ENCODE results near the gene THAP9. TPM values are rescaled to one million over a fixed set of nuclear protein-coding genes. Genes with fewer than 3 reads are reported as not detected.
A peak's percentile ranks its signal among the peaks of the same experiment; 100 is the strongest.
"Not testable (repeated sequence)": the region's sequence is repeated elsewhere in the genome, so short reads cannot be mapped to it uniquely, and the experiment has no call there.

Gene THAP9
- 1 to 10 TPM; 1.7 to 3.0 TPM for total RNA-seq

- DNase-seq (ENCODE audit: low spot score): peak; percentile 99
- Mint-ChIP-seq H3K27me3 (no peaks in the 10 kb centered on the region), H3K36me3 (peaks cover 8% of the 10 kb centered on the region), H3K9me3 (no peaks in the 10 kb centered on the region), H3K4me1 (ENCODE audit: low read depth in 2 of 2) (peaks cover 16 to 25% of the 10 kb centered on the region in 2 donors), H3K27ac (no peak within 1 kb of the TSS), H3K4me3 (no peak within 1 kb of the TSS)
- ATAC-seq: peak; percentile 96 to 97
These were observed at the start of gene THAP9 for GRCh38 chr4:82900411-82901182. THAP9 (plus strand) TSS chr4:82900735; CDS start chr4:82900803, 68 bp downstream.

- Mint-ChIP-seq H3K4me1 (ENCODE audit: low read depth in 2 of 2) (peaks cover 0 to 4% of the 10 kb centered on the region in 2 donors), H3K27me3 (no peaks in the 10 kb centered on the region), H3K4me3 (no peak overlapping the region), H3K9me3 (no peaks in the 10 kb centered on the region), H3K36me3 (peaks cover 41% of the 10 kb centered on the region), H3K27ac (no peak overlapping the region)
- no peak for DNase-seq (ENCODE audit: low spot score)
- no peak for ATAC-seq
These were observed 49.2 kb upstream of the THAP9 start for GRCh38 chr4:82851318-82851717.

- H3K4me1 Mint-ChIP-seq (ENCODE audit: low read depth in 2 of 2): peaks cover 0 to 4% of the 10 kb centered on the region in 2 donors
- no peaks in the 10 kb centered on the region for H3K27me3 Mint-ChIP-seq
- no peak overlapping the region for H3K4me3 Mint-ChIP-seq
- no peak overlapping the region for H3K27ac Mint-ChIP-seq
- peaks cover 41% of the 10 kb centered on the region for H3K36me3 Mint-ChIP-seq
- H3K9me3 Mint-ChIP-seq: no peaks in the 10 kb centered on the region
- DNase-seq (ENCODE audit: low spot score) (no peak), ATAC-seq (no peak)
These were observed 48.4 kb upstream of the THAP9 start for GRCh38 chr4:82851885-82852750.

GRCh38 chr4:82852751-82853285 is 47.7 kb upstream of the THAP9 start:
- H3K4me1 Mint-ChIP-seq (ENCODE audit: low read depth in 2 of 2): peaks cover 0 to 4% of the 10 kb centered on the region in 2 donors
- H3K27ac Mint-ChIP-seq: no peak overlapping the region
- peaks cover 41% of the 10 kb centered on the region for H3K36me3 Mint-ChIP-seq
- ATAC-seq (no peak), DNase-seq (ENCODE audit: low spot score) (no peak)
- no peak overlapping the region for H3K4me3 Mint-ChIP-seq
- no peaks in the 10 kb centered on the region for H3K27me3 Mint-ChIP-seq
- H3K9me3 Mint-ChIP-seq: no peaks in the 10 kb centered on the region

GRCh38 chr4:82860487-82860886 is 40.0 kb upstream of the THAP9 start:
- H3K36me3 Mint-ChIP-seq: peaks cover 18% of the 10 kb centered on the region
- H3K27me3 Mint-ChIP-seq, H3K27ac Mint-ChIP-seq: not testable (repeated sequence)

GRCh38 chr4:82861529-82861928 is 39.0 kb upstream of the THAP9 start:
- no peaks in the 10 kb centered on the region for H3K27me3 Mint-ChIP-seq
- no peak overlapping the region for H3K4me3 Mint-ChIP-seq
- peaks cover 22 to 32% of the 10 kb centered on the region in 2 donors for H3K4me1 Mint-ChIP-seq (ENCODE audit: low read depth in 2 of 2)
- H3K9me3 Mint-ChIP-seq: no peaks in the 10 kb centered on the region
- DNase-seq (ENCODE audit: low spot score) (no peak), ATAC-seq (no peak)
- peaks cover 24% of the 10 kb centered on the region for H3K36me3 Mint-ChIP-seq
- peak overlapping the region in 1 of 2 donors; percentile 37 for H3K27ac Mint-ChIP-seq

More at GRCh38 chr4:82860487-82860886, 40.0 kb upstream of the THAP9 start:
- not testable (repeated sequence) for H3K9me3 Mint-ChIP-seq; DNase-seq (ENCODE audit: low spot score); ATAC-seq; H3K4me3 Mint-ChIP-seq
- H3K4me1 Mint-ChIP-seq (ENCODE audit: low read depth in 2 of 2): peaks cover 13 to 22% of the 10 kb centered on the region in 2 donors

- DNase-seq (ENCODE audit: low spot score): no peak
- no peaks in the 10 kb centered on the region for H3K9me3 Mint-ChIP-seq
- H3K27me3 Mint-ChIP-seq: no peaks in the 10 kb centered on the region
- ATAC-seq: peak; percentile 48 to 78
- H3K27ac Mint-ChIP-seq: peak overlapping the region; percentile 85 to 86
- H3K4me1 Mint-ChIP-seq (ENCODE audit: low read depth in 2 of 2): peaks cover 25 to 40% of the 10 kb centered on the region in 2 donors
- H3K4me3 Mint-ChIP-seq: peak overlapping the region; percentile 83
- peaks cover 31% of the 10 kb centered on the region for H3K36me3 Mint-ChIP-seq
These were observed 36.1 kb upstream of the THAP9 start for GRCh38 chr4:82864336-82864979.

- ATAC-seq (peak; percentile 84 to 85), DNase-seq (ENCODE audit: low spot score) (no peak)
- Mint-ChIP-seq H3K4me3 (peak overlapping the region; percentile 83), H3K9me3 (no peaks in the 10 kb centered on the region), H3K36me3 (peaks cover 36% of the 10 kb centered on the region), H3K4me1 (ENCODE audit: low read depth in 2 of 2) (peaks cover 25 to 40% of the 10 kb centered on the region in 2 donors), H3K27me3 (no peaks in the 10 kb centered on the region), H3K27ac (peak overlapping the region; percentile 85 to 86)
These were observed 34.9 kb upstream of the THAP9 start for GRCh38 chr4:82865592-82865991.

- Mint-ChIP-seq H3K4me3 (peak overlapping the region; percentile 83), H3K4me1 (ENCODE audit: low read depth in 2 of 2) (peaks cover 25 to 40% of the 10 kb centered on the region in 2 donors), H3K27ac (peak overlapping the region; percentile 85 to 86), H3K36me3 (peaks cover 36% of the 10 kb centered on the region)
- not testable (repeated sequence) for DNase-seq (ENCODE audit: low spot score); ATAC-seq; H3K9me3 Mint-ChIP-seq; H3K27me3 Mint-ChIP-seq
These were observed 34.5 kb upstream of the THAP9 start for GRCh38 chr4:82866033-82866432.

GRCh38 chr4:82866706-82867385 is 33.7 kb upstream of the THAP9 start:
- Mint-ChIP-seq H3K27ac (peak overlapping the region; percentile 85 to 86), H3K27me3 (no peaks in the 10 kb centered on the region), H3K36me3 (peaks cover 30% of the 10 kb centered on the region), H3K4me3 (no peak overlapping the region), H3K4me1 (ENCODE audit: low read depth in 2 of 2) (peaks cover 25 to 35% of the 10 kb centered on the region in 2 donors), H3K9me3 (no peaks in the 10 kb centered on the region)
- ATAC-seq (no peak), DNase-seq (ENCODE audit: low spot score) (no peak)

GRCh38 chr4:82868572-82868971 is 32.0 kb upstream of the THAP9 start:
- H3K9me3 Mint-ChIP-seq: no peaks in the 10 kb centered on the region
- peaks cover 25 to 35% of the 10 kb centered on the region in 2 donors for H3K4me1 Mint-ChIP-seq (ENCODE audit: low read depth in 2 of 2)
- no peak overlapping the region for H3K4me3 Mint-ChIP-seq
- peaks cover 30% of the 10 kb centered on the region for H3K36me3 Mint-ChIP-seq
- DNase-seq (ENCODE audit: low spot score) (no peak), ATAC-seq (no peak)
- no peak overlapping the region for H3K27ac Mint-ChIP-seq
- H3K27me3 Mint-ChIP-seq: no peaks in the 10 kb centered on the region

- no peaks in the 10 kb centered on the region for H3K9me3 Mint-ChIP-seq
- no peaks in the 10 kb centered on the region for H3K36me3 Mint-ChIP-seq
- DNase-seq (ENCODE audit: low spot score): no peak
- H3K27ac Mint-ChIP-seq: peak overlapping the region in 1 of 2 donors; percentile 40
- H3K27me3 Mint-ChIP-seq: no peaks in the 10 kb centered on the region
- ATAC-seq: no peak
- H3K4me3 Mint-ChIP-seq: no peak overlapping the region
- H3K4me1 Mint-ChIP-seq (ENCODE audit: low read depth in 2 of 2): peaks cover 33 to 44% of the 10 kb centered on the region in 2 donors
These were observed 15.1 kb upstream of the THAP9 start for GRCh38 chr4:82885410-82885809.
